Ramos (cell line): ENCODE measurements around the gene ADIRF.
"Not testable (repeated sequence)": the region's sequence is repeated elsewhere in the genome, so short reads cannot be mapped to it uniquely, and the experiment has no call there.

Experiments used
- in situ Hi-C: fragments of 300-500 bp; cut with MboI; formaldehyde crosslinking; loops from one replicate; pipeline ENCODE4 v1.14.3; 2022; ENCODE audit warnings: low sequenced_read_pairs; ENCODE audit not compliant: unreplicated experiment

Gene ADIRF

GRCh38 chr10:86945361-86946212 lies 22.7 kb upstream of the ADIRF start:
- in situ Hi-C loops = no loop called here

- in situ Hi-C loops = no loop called here
Observed at GRCh38 chr10:86946213-86947155, 21.8 kb upstream of the ADIRF start.

- in situ Hi-C loops = not testable (repeated sequence)
Observed at GRCh38 chr10:86947806-86948205, 20.5 kb upstream of the ADIRF start.

GRCh38 chr10:86950349-86950748 lies 17.9 kb upstream of the ADIRF start:
- in situ Hi-C loops = no loop called here

- in situ Hi-C loops = no loop called here
Observed at GRCh38 chr10:86951184-86951761, 17.0 kb upstream of the ADIRF start.

- in situ Hi-C loops = no loop called here
Observed at GRCh38 chr10:86952106-86952505, 16.2 kb upstream of the ADIRF start.

GRCh38 chr10:86952697-86953096 lies 15.6 kb upstream of the ADIRF start:
- in situ Hi-C loops = not testable (repeated sequence)

GRCh38 chr10:86953747-86954680 lies 14.3 kb upstream of the ADIRF start:
- in situ Hi-C loops = no loop called here

GRCh38 chr10:86954681-86955500 lies 13.4 kb upstream of the ADIRF start:
- in situ Hi-C loops = no loop called here

GRCh38 chr10:86955501-86956194 lies 12.6 kb upstream of the ADIRF start:
- in situ Hi-C loops = no loop called here

GRCh38 chr10:86956195-86956847 lies 12.0 kb upstream of the ADIRF start:
- in situ Hi-C loops = no loop called here

- in situ Hi-C loops = no loop called here
Observed at GRCh38 chr10:86956848-86957448, 11.3 kb upstream of the ADIRF start.

- in situ Hi-C loops = no loop called here
Observed at GRCh38 chr10:86957471-86958115, 10.7 kb upstream of the ADIRF start, which contains the start of gene MMRN2. Gene MMRN2 (minus strand): TSS chr10:86957615. CDS start chr10:86957541, 74 bp downstream.

GRCh38 chr10:86958116-86958900 lies 10.0 kb upstream of the ADIRF start, which contains the start of gene SNCG:
Gene SNCG (plus strand): TSS chr10:86958599. CDS start chr10:86958698, 99 bp downstream.
- in situ Hi-C loops = no loop called here

- in situ Hi-C loops = no loop called here
Observed at GRCh38 chr10:86958901-86959736, 9.2 kb upstream of the ADIRF start.
